ENCODE data around the gene TAS1R3.

DNA sequence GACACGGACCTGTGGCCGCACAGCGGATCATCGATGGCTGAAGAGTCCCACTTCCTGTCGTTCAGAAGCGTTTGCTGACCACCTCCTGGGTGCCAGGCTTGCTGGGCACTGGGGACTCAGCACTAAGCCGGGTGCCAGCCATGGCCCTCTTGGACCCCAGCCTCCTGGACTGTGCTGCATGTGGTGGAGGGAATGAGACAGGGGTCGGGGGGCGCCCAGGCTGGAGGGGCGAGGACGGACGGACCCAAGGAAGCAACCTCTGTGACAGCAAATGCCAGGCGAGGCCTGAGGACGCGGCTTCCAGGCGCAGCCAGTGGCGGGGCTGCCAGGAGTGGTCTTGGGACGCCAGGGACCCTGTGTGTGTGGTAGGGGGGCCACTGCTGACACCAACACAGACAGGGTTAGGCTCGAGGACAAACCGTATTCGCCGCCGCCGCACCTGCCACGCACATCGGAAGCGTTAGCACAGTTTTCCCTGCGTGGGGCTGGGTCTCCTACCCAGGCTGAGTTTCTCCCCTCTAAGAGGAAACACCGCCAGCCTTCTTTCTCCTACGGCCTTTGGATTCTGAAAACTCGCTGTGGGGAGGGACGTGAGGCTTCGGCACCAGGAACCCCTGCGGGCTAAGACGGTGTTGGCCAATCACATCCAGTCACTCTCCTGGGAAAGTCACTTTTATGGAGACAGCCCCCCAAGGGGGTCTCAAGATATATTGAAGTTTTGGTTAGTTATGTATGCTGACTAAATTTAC, 30.3 kb downstream of the TAS1R3 start:
- TF ChIP-seq, protein P1, sequence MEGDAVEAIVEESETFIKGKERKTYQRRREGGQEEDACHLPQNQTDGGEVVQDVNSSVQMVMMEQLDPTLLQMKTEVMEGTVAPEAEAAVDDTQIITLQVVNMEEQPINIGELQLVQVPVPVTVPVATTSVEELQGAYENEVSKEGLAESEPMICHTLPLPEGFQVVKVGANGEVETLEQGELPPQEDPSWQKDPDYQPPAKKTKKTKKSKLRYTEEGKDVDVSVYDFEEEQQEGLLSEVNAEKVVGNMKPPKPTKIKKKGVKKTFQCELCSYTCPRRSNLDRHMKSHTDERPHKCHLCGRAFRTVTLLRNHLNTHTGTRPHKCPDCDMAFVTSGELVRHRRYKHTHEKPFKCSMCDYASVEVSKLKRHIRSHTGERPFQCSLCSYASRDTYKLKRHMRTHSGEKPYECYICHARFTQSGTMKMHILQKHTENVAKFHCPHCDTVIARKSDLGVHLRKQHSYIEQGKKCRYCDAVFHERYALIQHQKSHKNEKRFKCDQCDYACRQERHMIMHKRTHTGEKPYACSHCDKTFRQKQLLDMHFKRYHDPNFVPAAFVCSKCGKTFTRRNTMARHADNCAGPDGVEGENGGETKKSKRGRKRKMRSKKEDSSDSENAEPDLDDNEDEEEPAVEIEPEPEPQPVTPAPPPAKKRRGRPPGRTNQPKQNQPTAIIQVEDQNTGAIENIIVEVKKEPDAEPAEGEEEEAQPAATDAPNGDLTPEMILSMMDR (IDR thresholded peaks at IDR 0.05), result no peak
- TF ChIP-seq EZH2 (IDR thresholded peaks at IDR 0.05) (no peak), EZH2phosphoT487 (IDR thresholded peaks at IDR 0.05) (no peak)
